Ammon's horn (tissue), 1 donor: Measurements from ENCODE around the gene COG4.
A peak's percentile ranks its signal among the peaks of the same experiment; 100 is the strongest.
"Not testable (repeated sequence)": the region's sequence is repeated elsewhere in the genome, so short reads cannot be mapped to it uniquely, and the experiment has no call there.

Experiments
- DNase-seq: peaks from one replicate; pipeline ENCODE4 v3.0.0-alpha.2; 2016; ENCODE audit warnings: low spot score

COG4 gene

DNA sequence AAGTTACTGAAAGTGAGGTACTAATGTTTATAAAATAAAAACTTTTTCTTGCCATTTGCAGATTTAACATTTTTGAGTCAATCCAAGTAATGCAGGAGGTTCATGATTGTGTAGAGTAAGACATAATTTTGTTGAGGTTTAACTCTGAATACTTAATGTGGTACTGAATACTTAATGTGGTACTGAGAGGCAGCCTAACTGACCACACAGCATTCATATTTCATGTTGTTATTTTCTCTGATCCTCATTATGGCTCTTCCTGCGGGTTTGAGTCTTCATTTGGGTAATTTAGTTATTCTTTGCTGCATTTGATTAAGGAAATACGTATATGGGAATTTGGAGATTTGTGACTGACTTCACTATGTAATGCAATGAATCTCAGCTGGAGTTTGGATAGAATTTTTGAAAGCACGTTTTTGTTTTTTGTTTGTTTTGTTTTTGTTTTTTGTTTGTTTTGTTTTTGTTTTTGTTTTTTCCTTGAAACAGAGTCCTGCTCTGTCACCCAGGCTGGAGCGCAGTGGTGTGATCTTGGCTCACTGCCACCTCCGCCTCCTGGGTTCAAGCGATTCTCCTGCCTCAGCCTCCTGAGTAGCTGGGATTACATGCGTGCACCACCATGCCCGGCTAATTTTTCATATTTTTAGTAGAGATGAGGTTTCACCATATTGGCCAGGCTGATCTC is 4.1 kb upstream of the COG4 start:
- DNase-seq: no peak

DNA sequence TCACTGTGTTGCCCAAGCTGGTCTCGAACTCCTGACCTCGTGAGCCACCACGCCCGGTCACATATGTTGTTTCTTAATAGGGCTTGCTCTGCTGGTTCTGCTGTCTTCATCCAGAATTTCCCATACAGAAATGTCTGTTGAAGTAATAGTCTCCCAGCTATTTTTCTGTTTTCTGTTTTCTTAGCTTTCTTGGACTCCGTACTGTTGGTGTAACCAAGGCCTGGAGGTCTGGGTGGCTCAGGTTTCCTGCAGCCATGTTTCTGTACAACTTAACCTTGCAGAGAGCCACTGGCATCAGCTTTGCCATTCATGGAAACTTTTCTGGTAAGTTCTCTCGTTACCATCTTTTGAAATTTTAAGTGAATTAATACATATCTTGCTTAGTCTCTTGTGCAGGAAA is 3.0 kb upstream of the COG4 start:
- no peak for DNase-seq

GRCh38 chr16:70524399-70524825 is 1.1 kb upstream of the COG4 start:
- not testable (repeated sequence) for DNase-seq

DNA sequence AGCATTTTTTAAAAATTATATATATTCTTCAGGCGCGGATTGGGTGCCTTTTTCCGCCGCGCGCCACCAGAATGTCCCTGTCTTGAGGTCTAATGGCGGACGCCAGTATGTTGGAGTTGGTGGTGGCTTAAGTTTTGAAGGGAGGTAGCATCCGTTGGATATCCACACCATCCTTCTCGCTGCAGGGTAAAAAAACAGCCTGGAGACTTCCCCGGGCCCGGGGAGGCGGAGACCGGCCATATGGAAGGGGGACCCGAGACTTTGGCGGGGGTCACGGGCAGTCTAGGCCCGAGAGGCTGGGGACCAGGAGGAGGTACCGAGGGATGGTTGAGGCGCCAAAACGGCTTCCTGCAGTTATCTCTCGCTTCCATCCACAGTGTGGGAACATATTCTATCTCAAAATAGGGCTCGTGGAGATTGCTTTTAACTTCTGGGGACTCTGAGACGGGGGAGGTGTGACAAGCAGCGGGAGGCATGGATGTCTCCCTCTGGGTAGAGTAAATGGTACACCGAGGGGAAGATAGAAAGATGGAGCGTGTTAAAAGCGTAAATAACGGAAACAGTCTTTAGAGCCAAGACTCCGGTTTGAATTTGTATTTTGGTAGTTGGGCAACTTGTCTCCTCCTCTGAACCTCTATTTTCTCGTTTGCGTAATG is 517 bp upstream of the COG4 start, which contains the start of gene SF3B3:
Gene SF3B3, plus strand, starts transcription at position 74 of the 656 bp plus-strand sequence. CDS start 2,841 bp downstream, outside the sequence.
- DNase-seq: peak; percentile 80

DNA sequence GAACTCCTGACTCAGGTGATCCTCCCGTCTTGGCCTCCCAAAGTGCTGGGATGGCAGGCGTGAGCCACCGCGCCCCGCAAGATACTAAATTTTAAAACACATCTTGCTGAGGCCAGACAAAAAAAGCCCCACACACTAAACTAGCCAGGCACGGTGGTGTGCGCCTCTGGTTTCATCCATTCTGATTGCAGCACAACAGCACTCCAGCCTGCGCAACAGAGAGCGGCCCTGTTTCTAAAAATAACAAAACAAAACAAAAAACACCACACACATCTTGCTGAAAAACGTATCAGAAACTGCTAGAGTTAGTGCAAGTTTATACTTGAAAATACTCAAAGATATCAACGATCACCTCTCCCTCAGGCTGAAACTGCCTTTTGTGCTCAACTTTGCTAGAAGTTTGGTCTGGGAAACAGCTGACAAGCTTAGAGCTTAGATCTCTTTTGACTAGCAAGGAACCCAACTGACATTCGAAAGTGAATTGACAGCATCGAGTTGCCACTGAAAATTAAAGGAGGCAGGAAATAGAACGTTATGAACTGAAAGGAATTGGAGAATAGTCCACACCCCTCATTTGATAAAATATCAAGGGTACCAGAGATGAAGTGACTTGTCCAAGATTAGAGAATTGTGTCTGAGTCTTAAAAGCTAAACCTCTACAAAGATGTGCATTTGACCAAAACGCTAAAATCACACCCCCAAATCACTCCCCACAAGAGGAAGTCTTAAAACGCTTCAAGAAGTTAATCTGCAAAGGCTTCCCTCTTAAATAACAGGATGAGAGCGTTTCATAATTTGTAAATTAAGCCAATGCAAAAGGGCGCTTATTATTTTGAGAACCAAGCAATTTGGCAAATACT is 908 bp downstream of the COG4 start:
- DNase-seq: no peak

GRCh38 chr16:70520612-70521297 is 2.6 kb downstream of the COG4 start:
- DNase-seq: no peak

GRCh38 chr16:70512456-70512855 is 10.9 kb downstream of the COG4 start:
- DNase-seq: no peak

- no peak for DNase-seq
Measured at GRCh38 chr16:70511833-70512232, 11.5 kb downstream of the COG4 start.

GRCh38 chr16:70510216-70510615 is 13.1 kb downstream of the COG4 start:
- DNase-seq: no peak

DNA sequence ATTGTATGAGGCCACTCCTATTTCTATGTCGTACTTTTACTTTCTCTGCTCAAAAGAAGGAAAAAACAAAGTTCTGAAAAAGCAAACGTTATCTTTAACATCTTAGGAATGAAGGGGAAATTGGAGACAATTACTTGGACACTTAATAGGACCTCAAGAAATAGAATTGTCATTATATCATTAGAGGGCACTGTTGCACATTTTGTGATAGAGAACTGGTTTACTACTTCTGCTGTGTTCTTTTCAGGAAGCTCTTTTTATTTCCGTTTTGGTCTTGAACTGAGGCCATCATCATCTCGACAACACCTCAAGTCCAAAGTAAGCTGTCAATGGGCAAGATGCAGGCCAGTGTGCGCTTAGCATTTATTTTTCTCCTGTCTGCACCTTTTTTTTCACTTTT is 14.6 kb downstream of the COG4 start:
- no peak for DNase-seq

DNA sequence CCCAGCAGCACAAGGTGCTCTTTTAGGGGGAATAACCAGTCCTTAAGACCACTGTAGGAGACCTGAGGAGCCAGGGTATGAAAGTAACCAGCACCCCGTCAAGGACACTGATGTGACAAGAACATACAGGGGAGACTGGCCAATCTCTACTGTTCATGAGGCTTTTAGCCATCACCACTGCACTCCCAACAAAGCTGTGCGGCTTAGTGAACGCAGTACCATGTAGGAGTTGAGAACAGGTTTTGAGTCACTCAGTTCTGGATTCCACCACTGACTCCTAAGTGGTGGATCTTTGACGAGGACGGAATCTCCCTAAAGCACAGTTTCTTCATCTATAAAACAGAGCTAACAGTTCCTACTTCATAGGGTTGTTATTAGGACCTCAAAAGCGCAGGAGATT is 26.8 kb downstream of the COG4 start:
- no peak for DNase-seq

DNA sequence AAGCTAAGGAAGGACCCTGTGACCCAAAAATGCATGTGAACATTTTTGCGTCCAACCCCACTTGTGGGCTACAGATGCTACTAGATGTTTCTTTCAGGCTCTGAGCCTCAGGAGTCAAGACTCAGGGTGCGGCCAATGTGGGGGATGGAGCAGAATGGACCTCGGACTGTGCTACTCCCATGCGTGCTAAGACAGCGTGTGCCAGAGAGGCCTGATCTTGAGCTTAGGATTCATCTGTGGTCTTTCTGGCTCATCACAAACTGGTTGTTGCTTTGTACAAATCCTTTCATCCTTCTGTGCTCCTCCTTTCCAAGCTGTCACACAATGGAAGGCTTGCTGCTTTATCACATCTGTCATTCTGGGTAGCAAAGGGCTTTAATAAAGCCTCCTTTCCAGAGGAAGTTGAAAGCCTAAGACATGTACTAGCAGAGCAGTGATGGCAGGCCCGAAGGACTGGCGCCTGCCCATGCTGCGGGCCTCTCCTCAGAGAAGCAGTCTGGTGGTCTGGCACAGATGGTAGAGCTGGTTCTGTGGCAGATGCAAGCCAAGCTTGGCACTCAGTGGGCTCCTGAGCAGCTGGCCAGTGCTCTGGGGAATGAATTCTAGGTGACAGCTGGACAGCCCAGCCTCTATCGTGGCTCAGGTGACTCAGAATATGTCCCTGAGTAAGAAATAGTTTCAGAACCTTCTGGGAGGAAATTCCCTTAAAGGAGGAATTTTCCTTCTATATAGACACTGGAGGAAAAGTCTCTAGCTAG is 27.8 kb downstream of the COG4 start:
- DNase-seq: no peak

DNA sequence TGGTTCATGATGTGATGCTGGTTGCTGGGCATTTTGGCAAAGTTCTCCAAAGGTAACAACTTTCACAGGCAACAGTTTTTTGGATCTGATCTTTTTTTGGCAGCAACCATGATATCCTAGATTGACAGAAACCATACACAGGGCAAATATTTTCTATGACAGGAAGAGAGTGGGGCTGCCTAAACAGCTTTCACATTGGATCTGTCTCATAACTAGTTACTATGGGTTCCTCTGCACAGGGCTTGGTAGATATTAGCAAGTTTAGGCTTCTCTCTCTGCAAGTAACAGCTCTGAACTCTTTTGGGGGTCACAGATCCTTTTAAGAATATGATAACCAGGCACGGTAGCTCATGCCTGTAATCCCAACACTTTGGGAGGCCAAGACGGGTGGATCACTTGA is 28.6 kb downstream of the COG4 start:
- no peak for DNase-seq

- DNase-seq: no peak
Measured at GRCh38 chr16:70494202-70494770, 29.1 kb downstream of the COG4 start.

DNA sequence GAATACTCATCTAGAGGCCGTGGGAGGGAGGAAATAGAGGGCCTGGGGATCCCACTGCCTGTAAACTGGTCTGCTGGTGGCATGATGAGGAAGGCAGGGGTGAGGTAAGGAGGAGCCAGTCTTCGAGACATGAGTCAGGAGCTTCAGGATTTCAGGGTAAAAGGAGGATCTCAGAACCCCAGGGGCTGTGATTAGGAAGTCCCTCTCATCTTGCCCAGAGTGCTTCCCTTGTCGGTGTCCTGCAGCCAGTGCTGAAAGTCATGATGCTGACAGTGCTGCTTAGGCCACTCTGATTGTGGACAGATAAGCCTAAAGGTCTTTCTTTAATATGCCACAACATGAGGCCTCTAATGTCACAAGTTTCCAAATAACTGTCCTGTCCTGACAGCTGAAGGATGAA is 29.6 kb downstream of the COG4 start:
- DNase-seq: no peak

DNA sequence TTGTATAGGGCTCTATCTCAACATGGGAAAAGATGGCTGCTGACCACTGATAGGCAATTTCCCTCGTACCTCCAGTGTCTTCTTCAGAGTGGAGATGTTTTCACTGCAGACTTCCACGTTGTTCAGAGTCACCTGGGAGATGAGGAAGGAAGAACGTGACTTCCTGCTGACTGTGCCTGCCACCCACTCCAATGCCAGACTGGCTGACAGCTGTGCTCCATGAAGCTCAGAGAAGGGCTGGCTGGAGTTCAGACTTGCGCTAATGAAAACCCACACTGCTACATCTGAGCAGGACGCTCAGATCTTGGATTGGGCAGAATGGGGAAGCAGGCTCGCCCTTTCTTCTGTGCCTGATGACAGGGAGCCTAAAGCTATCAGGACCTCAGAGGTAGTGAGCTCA is 33.1 kb downstream of the COG4 start:
- DNase-seq: peak; percentile 66

DNA sequence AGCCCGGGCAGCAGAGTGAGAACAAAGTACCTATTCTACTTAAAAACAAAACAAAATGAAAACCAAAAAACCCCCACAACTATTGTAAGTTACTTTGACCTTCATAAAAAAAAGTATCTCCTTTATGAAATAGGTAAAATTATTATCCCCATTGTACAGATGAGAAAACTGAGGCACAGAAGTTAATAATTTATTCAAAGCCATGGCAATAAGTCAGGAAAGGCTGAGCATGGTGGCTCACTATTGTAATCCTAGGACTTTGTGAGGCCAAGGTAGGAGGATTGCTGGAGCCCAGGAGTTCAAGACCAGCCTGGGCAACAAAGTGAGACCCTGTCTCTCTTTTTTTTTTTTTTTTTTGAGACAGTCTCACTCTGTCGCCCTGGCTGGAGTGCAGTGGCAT is 38.5 kb downstream of the COG4 start:
- no peak for DNase-seq

DNA sequence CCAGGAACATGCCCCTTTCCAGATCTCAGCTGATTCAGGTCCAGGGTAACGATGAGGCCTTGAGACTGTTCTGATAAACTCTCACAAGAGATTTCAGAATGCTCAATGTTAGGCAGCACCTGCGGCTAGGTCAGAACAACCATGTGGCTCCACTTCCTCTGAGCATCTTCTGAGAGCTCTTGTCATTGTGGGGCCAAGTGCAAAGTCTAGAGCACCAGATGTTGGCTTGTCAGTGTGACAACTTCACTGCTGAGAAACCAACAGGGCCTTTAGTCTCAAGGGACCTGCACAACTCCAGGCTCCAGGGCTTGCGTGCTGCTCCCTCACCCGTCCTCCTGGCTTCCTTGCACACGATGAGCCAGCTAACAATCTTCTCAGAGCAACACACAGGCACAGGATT is 39.9 kb downstream of the COG4 start:
- no peak for DNase-seq

- DNase-seq: no peak
Measured at GRCh38 chr16:70482624-70483023, 40.7 kb downstream of the COG4 start.

DNA sequence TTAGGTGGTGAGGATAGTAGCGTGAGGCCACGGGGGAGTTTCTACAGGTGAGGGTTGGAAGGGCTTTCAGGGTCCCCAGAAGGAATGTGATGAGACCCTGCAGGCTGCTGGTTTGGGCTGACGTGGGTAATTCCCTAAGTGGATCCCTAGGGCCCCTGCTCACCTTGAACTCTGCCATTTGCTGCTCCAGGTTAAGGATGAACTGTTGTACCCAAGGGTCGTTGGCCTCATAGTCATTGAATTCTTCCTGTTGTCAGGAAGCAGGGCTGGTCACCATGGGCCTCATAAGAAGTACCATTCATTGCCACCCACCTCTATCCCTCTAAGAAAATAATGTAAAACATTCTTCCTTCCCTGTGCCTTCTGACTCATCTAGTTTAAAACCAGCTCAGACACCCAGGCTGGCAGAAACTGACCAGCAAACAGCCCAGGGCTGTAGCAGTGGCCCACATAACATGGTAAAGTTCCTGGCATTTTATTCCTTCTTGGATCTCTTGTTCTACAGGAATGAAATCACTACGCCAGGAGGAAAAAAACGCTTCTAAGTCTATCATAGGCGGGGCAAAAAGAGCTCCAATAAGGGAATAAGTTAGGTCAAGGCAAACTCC is 41.3 kb downstream of the COG4 start:
- no peak for DNase-seq
